Adrenal gland (tissue), 12 donors: ENCODE data around the gene ZCWPW1. TPM values are rescaled to one million over a fixed set of nuclear protein-coding genes. Genes with fewer than 3 reads are reported as not detected.

Experiments used
- DNase-seq, 7 donors: peaks; one replicate each; pipeline ENCODE4 v3.0.0-alpha.2; 2019 to 2020
- H3K27ac ChIP-seq, 5 donors: fragments of 200-600 bp; sonication (generic) in 4 of 5; 1 replicate in 3 of 5; 2 replicates in 2 of 5; pipeline versions ENCODE4 v1.5.1 to v1.8.0; 2016 to 2020; ENCODE audit warnings: mild to moderate bottlenecking in 1 of 5
- H3K27me3 ChIP-seq: fragments of 200-600 bp; 2 replicates; pipeline ENCODE4 v1.8.0; 2021
- H3K36me3 ChIP-seq, 2 donors: fragments of 200-600 bp; replicated peaks in 1 of 2; 1 replicate in 1 of 2; 2 replicates in 1 of 2; pipeline versions ENCODE4 v1.5.1 to v1.8.0; 2018 to 2022
- H3K4me1 ChIP-seq, 2 donors: fragments of 200-600 bp; replicated peaks in 1 of 2; 1 replicate in 1 of 2; 2 replicates in 1 of 2; pipeline versions ENCODE4 v1.5.1 to v1.8.0; 2018 to 2021
- H3K4me3 ChIP-seq, 4 donors: fragments of 200-600 bp; sonication (generic) in 3 of 4; one replicate each; pipeline ENCODE4 v1.5.1; 2016 to 2018
- H3K9me3 ChIP-seq, 3 donors: fragments of 200-600 bp; sonication (generic) in 1 of 3; replicated peaks in 1 of 3; 1 replicate in 2 of 3; 2 replicates in 1 of 3; pipeline versions ENCODE4 v1.5.1 to v1.8.0; 2016 to 2021
- CTCF ChIP-seq, 6 experiments: fragments of 450-650 bp in 4 of 6; fragments of 200-600 bp in 2 of 6; sonication (generic) in 1 of 6; IDR thresholded peaks; 1 replicate in 5 of 6; 2 replicates in 1 of 6; pipeline versions ENCODE4 v1.5.1 to v1.8.0; 2016 to 2021; ENCODE audit warnings: antibody characterized with exemption in 6 of 6, mild to moderate bottlenecking in 2 of 6, moderate library complexity in 1 of 6
- POLR2A ChIP-seq, 2 donors: fragments of 450-650 bp; IDR thresholded peaks; one replicate each; pipeline ENCODE4 v1.6.1; 2017; ENCODE audit warnings: antibody characterized with exemption in 2 of 2, mild to moderate bottlenecking in 2 of 2, moderate library complexity in 1 of 2
- WGBS, 4 donors: extraction: QIAGEN DNeasy Blood & Tissue Kit in 2 of 4; methylation state at CpG; one replicate each; pipeline versions ENCODE4 v1.1.5 to v1.1.7; 2013 to 2017; 5-methylcytosine and 5-hydroxymethylcytosine counted together
- intact Hi-C, 2 donors: fragments of 100-400 bp; cut with DNase I; formaldehyde crosslinking; loops; one replicate each; pipeline versions ENCODE4 v1.14.1 to v1.15.0; 2022 to 2023
- polyA plus RNA-seq, 3 donors: library from polyadenylated mRNA; stranded (reverse); fragments of 200-250 nt in 2 of 3; fragments of 350-450 nt in 1 of 3; fragmentation: Illumina TruSeq in 1 of 3; extraction: RNeasy Lipid Tissue Mini Kit (QIAGEN cat#74804) in 1 of 3; gene quantifications; one replicate each; pipeline ENCODE4 v1.2.3, GENCODE V29; 2013 to 2014
- total RNA-seq, 9 donors: library from RNA; depleted of rRNA in 4 of 9; stranded (reverse); fragments of >200 nt in 4 of 9; fragments of 120-200 nt in 1 of 9; fragmentation: NEBNext Ultra II Directional in 1 of 9; extraction: Animal tissue kit (Norgen Biotek cat#: 25700) in 1 of 9; gene quantifications; one replicate each; pipeline versions ENCODE4 v1.1.0 to v1.2.4, GENCODE V29; 2013 to 2023
- donor health status: healthy with polysubstance abuse.
- donor health status: Bipolar disorder and iron deficiency.
- donor health status: DM: yes; HTN: yes; CAD: no.
- donor health status: DM: no; HTN: no; CAD: no.
- donor health status: DM: no; HTN: no; CAD: no.
- donor health status: DM: yes; HTN: yes; CAD: no.

Gene ZCWPW1
- total and polyA plus RNA-seq, 12 donors, result 1.0 to 20.2 (median 4.7) TPM

GRCh38 chr7:100430493-100431285 is 2.2 kb upstream of the ZCWPW1 start:
- no peaks in the 10 kb centered on the region for H3K9me3 ChIP-seq
- peak in 3 of 7 donors; percentile 44 to 54 (median 50) for DNase-seq
- H3K27ac ChIP-seq, result peak overlapping the region in 4 of 5 donors; percentile 97 to 100 (median 99)
- H3K4me1 ChIP-seq, result peaks cover 29 to 57% of the 10 kb centered on the region in 2 donors
- intact Hi-C loops, result no loop called here
- no peaks in the 10 kb centered on the region for H3K27me3 ChIP-seq
- WGBS, 4 donors, result 20 to 28% (median 22%) methylated on average over 24 to 31 of the region's 31 CpGs
- TF ChIP-seq CTCF (IDR thresholded peaks at IDR 0.05), result no peak
- no peak for TF ChIP-seq POLR2A (IDR thresholded peaks at IDR 0.05)
- peaks cover 0 to 29% of the 10 kb centered on the region in 2 donors for H3K36me3 ChIP-seq
- H3K4me3 ChIP-seq, result peak overlapping the region in 3 of 4 donors; percentile 86 to 99 (median 92)

GRCh38 chr7:100429637-100430492 is 1.4 kb upstream of the ZCWPW1 start, which contains the start of gene MEPCE:
Gene MEPCE, plus strand, starts transcription at chr7:100429831. Its CDS starts 188 bp downstream, at chr7:100430019.
- H3K4me3 ChIP-seq, result peak within 1 kb of the TSS; percentile 86 to 99 (median 96)
- peak within 1 kb of the TSS; percentile 95 to 100 (median 98) for H3K27ac ChIP-seq
- no peaks in the 10 kb centered on the region for H3K27me3 ChIP-seq
- DNase-seq, result peak; percentile 95 to 99 (median 97)
- intact Hi-C loops, result no loop called here
- peaks cover 22 to 50% of the 10 kb centered on the region in 2 donors for H3K4me1 ChIP-seq
- peak; percentile 45 to 51 for TF ChIP-seq POLR2A (IDR thresholded peaks at IDR 0.05)
- TF ChIP-seq CTCF (IDR thresholded peaks at IDR 0.05), result no peak
- 0 to 1% (median 0%) methylated on average over 1 to 95 of the region's 95 CpGs for WGBS, 4 donors
- H3K9me3 ChIP-seq, result no peaks in the 10 kb centered on the region
- peaks cover 0 to 28% of the 10 kb centered on the region in 2 donors for H3K36me3 ChIP-seq

- intact Hi-C loops, result no loop called here
- peak; percentile 85 to 90 for TF ChIP-seq POLR2A (IDR thresholded peaks at IDR 0.05)
- TF ChIP-seq CTCF (IDR thresholded peaks at IDR 0.05), result peak in 5 of 6 experiments; percentile 25 to 69 (median 52)
- peak; percentile 100 for DNase-seq
- Histone ChIP-seq H3K4me1 (peaks cover 19 to 43% of the 10 kb centered on the region in 2 donors), H3K27me3 (no peaks in the 10 kb centered on the region), H3K9me3 (no peaks in the 10 kb centered on the region), H3K4me3 (peak overlapping the region; percentile 86 to 99 (median 96)), H3K27ac (peak overlapping the region; percentile 95 to 100 (median 98)), H3K36me3 (peaks cover 0 to 20% of the 10 kb centered on the region in 2 donors)
- WGBS, 4 donors, result 0 to 1% (median 0%) methylated on average over 5 to 40 of the region's 40 CpGs
Observed at GRCh38 chr7:100428967-100429636, 599 bp upstream of the ZCWPW1 start.
